A673 (cell line): ENCODE results near the gene PSMG4.

Experiments
- EZH2 ChIP-seq: fragments of 200-600 bp; sonication (generic); IDR thresholded peaks from 2 replicates; pipeline ENCODE4 v1.6.1; 2017; ENCODE audit warnings: borderline replicate concordance, low read depth, mild to moderate bottlenecking, mixed read lengths, antibody characterized with exemption, low read length; ENCODE audit not compliant: poor library complexity, severe bottlenecking
- TF ChIP-seq, protein P1 (sequence below): fragments of 300-800, 200-600 bp; sonication (generic); conservative IDR thresholded peaks from 2 replicates; pipeline ENCODE4 v1.5.1; 2017; ENCODE audit warnings: low read depth, mild to moderate bottlenecking, antibody characterized with exemption, low read length, moderate library complexity, mixed read lengths

DNA sequence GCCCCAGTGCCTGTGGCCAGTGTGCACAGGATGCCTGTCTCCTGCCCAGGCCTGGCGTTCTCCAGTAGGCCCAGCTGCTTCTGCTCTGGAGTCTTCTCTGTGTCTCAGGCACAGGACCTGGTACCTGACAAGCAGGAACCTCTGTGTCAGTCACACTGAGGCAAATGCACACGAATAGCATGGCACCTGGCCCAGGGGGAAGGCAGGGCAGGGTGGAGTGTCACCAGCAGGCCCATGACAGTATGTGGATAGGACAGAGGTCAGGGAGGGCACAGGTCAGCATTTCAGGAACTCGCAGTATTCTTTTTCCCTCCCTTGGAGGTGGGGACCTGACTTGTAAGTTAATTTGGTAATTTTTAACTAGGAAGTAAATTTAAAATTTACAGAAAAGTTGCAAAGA is 5.6 kb downstream of the PSMG4 start:
- TF ChIP-seq, protein P1, sequence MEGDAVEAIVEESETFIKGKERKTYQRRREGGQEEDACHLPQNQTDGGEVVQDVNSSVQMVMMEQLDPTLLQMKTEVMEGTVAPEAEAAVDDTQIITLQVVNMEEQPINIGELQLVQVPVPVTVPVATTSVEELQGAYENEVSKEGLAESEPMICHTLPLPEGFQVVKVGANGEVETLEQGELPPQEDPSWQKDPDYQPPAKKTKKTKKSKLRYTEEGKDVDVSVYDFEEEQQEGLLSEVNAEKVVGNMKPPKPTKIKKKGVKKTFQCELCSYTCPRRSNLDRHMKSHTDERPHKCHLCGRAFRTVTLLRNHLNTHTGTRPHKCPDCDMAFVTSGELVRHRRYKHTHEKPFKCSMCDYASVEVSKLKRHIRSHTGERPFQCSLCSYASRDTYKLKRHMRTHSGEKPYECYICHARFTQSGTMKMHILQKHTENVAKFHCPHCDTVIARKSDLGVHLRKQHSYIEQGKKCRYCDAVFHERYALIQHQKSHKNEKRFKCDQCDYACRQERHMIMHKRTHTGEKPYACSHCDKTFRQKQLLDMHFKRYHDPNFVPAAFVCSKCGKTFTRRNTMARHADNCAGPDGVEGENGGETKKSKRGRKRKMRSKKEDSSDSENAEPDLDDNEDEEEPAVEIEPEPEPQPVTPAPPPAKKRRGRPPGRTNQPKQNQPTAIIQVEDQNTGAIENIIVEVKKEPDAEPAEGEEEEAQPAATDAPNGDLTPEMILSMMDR, result no peak
- TF ChIP-seq EZH2, result no peak
